ENCODE data around the gene ACTA2.

The ACTA2 gene

DNA sequence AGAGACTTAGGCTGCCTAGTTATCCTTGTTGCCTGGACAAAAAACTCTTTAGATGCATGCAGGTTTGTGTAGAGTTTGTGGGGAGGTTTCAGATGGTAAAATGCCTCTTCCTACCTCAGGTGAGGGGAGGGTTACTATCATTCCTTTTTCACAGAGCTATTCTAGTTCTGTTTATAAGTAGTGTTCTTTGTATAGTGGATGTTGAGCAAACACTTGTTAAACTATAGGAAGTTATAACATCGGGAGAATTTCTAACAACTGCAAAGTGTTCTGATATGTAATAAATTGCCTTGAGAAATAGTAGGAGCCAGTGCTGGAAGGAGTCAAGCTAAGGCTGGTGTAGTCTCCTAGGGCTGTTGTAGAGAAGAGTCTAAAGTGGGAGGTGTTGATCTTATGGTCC, 31.4 kb upstream of the ACTA2 start:
- CTCF ChIA-PET = interaction anchor here (0.9 to 6.5 kb wide), 3 partner anchors 39 to 51 kb away, joined by 3 to 57 read pairs (median 4); no protein-coding TSS in a partner anchor
- POLR2A ChIA-PET = no interaction called here
- no peak for TF ChIP-seq CTCF (IDR thresholded peaks at IDR 0.05; ENCODE audit: control extremely low read depth, extremely low read depth, low read depth, missing control alignments)
- no peak for DNase-seq (ENCODE audit: extremely low spot score)

GRCh38 chr10:88983206-88983605, 30.6 kb upstream of the ACTA2 start:
- ChIA-PET CTCF (interaction anchor here (1.0 to 6.5 kb wide), 3 partner anchors 11 to 50 kb away, joined by 3 to 57 read pairs (median 3); no protein-coding TSS in a partner anchor), POLR2A (no interaction called here)

GRCh38 chr10:88982366-88982765, 29.8 kb upstream of the ACTA2 start:
- ChIA-PET POLR2A (no interaction called here), CTCF (interaction anchor here (0.9 to 6.5 kb wide), 5 partner anchors 9 to 236 kb away, joined by 3 to 57 read pairs (median 3); partner anchors contain the start of gene FAS)
- DNase-seq (ENCODE audit: extremely low spot score) = no peak
- no peak for TF ChIP-seq CTCF (IDR thresholded peaks at IDR 0.05; ENCODE audit: control extremely low read depth, extremely low read depth, low read depth, missing control alignments)

More at GRCh38 chr10:88983206-88983605, 30.6 kb upstream of the ACTA2 start:
- no peak for DNase-seq (ENCODE audit: extremely low spot score)
- TF ChIP-seq CTCF (IDR thresholded peaks at IDR 0.05; ENCODE audit: control extremely low read depth, extremely low read depth, low read depth, missing control alignments) = no peak

DNA sequence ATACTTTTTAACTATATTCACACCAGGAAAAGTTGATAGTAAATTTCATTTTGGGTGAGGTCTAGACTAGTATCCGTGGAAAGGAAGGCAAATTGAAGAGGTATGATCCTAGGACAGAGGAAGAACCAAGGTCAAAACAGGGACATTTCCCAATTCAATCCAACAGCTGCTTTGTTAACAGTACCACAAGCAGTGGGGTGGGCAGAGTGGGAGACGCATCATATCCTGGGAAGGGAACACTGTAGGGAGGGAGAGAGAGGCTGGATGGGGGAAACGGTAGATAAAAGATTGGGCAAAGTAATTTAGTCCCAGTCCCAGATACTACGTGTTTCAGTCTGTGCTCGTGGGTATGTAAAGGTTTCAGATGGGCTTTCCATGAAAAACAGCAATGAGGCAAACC, 28.9 kb upstream of the ACTA2 start:
- no peak for DNase-seq (ENCODE audit: extremely low spot score)
- ChIA-PET POLR2A (no interaction called here), CTCF (interaction anchor here (0.9 to 6.5 kb wide), 2 partner anchors 10 to 48 kb away, joined by 3 to 57 read pairs; partner anchors contain the start of gene FAS)
- no peak for TF ChIP-seq CTCF (IDR thresholded peaks at IDR 0.05; ENCODE audit: control extremely low read depth, extremely low read depth, low read depth, missing control alignments)

- CTCF ChIA-PET = interaction anchor here (1.0 to 6.5 kb wide), 5 partner anchors 12 to 235 kb away, joined by 3 to 57 read pairs (median 4); no protein-coding TSS in a partner anchor
- DNase-seq (ENCODE audit: extremely low spot score) = no peak
- no peak for TF ChIP-seq CTCF (IDR thresholded peaks at IDR 0.05; ENCODE audit: control extremely low read depth, extremely low read depth, low read depth, missing control alignments)
- POLR2A ChIA-PET = no interaction called here
Observed at GRCh38 chr10:88980800-88981199, 28.2 kb upstream of the ACTA2 start.

GRCh38 chr10:88980247-88980646, 27.7 kb upstream of the ACTA2 start:
- CTCF ChIA-PET = interaction anchor here (1.0 to 6.5 kb wide), 5 partner anchors 11 to 236 kb away, joined by 3 to 57 read pairs (median 4); no protein-coding TSS in a partner anchor
- TF ChIP-seq CTCF (IDR thresholded peaks at IDR 0.05; ENCODE audit: control extremely low read depth, extremely low read depth, low read depth, missing control alignments) = no peak
- no peak for DNase-seq (ENCODE audit: extremely low spot score)
- POLR2A ChIA-PET = no interaction called here
